ENCODE data around the gene NFATC3. TPM values are rescaled to one million over a fixed set of nuclear protein-coding genes. Genes with fewer than 3 reads are reported as not detected.

The NFATC3 gene
- total and polyA plus RNA-seq, 2 donors (not counting 1 experiment from before 2014, with no cell fraction given) = 33.4 to 115 TPM

GRCh38 chr16:68081861-68082628 lies 3.1 kb upstream of the NFATC3 start:
- no peak for TF ChIP-seq EZH2 (IDR thresholded peaks at IDR 0.05; ENCODE audit: borderline replicate concordance, insufficient read depth, low read depth, low read length, poor library complexity, severe bottlenecking)
- TF ChIP-seq CTCF (IDR thresholded peaks at IDR 0.05) = no peak

More at GRCh38 chr16:68081861-68082628, 3.1 kb upstream of the NFATC3 start:
- H3K27ac ChIP-seq (ENCODE audit: low read length in 2 of 2) = peak overlapping the region; percentile 5 to 81
- peak overlapping the region; percentile 88 for H3K4me2 ChIP-seq (replicated peaks; ENCODE audit: low read depth, low read length, poor library complexity, severe bottlenecking)
- intact Hi-C loops (cut with micrococcal nuclease) = loop anchor here (10.0 kb wide), 1 partner anchor 537 kb away; no protein-coding TSS in a partner anchor
- ChIA-PET CTCF (interaction anchor here (1.4 to 11.1 kb wide), 3 partner anchors 13 to 265 kb away, joined by 4 to 242 read pairs (median 4); no protein-coding TSS in a partner anchor), POLR2A (interaction anchor here (4.2 to 5.0 kb wide), 2 partner anchors 7 to 12 kb away, joined by 52 to 82 read pairs; no protein-coding TSS in a partner anchor)
- DNase-seq (no peak), ATAC-seq (ENCODE audit: low read depth) (no peak)
- H4K20me1 ChIP-seq (ENCODE audit: control insufficient read depth, insufficient read depth, low read length, poor library complexity, severe bottlenecking) = peaks cover 18% of the 10 kb centered on the region
- H3K9me3 ChIP-seq (ENCODE audit: control extremely low read depth in 1 of 3, control insufficient read depth in 2 of 3, insufficient read depth in 1 of 3, low read length in 2 of 3) = no peaks in the 10 kb centered on the region
- no peak overlapping the region for H3K4me3 ChIP-seq (ENCODE audit: control extremely low read depth in 1 of 5, extremely low read depth in 1 of 5, insufficient read depth in 1 of 5, low read depth in 2 of 5, low read length in 4 of 5)
- Mint-ChIP-seq H3K27ac (peak overlapping the region; percentile 96), H3K4me1 (peaks cover 75% of the 10 kb centered on the region), H3K27me3 (no peaks in the 10 kb centered on the region), H3K9me3 (ENCODE audit: insufficient read depth) (no peaks in the 10 kb centered on the region), H3K4me3 (peak overlapping the region; percentile 70)
- H3K4me1 ChIP-seq (ENCODE audit: control insufficient read depth in 2 of 2, insufficient read depth in 2 of 2, low read length in 2 of 2) = peaks cover 74% of the 10 kb centered on the region in 2 donors
- no peak overlapping the region for H2AFZ ChIP-seq (ENCODE audit: insufficient read depth, low read depth, low read length, poor library complexity, severe bottlenecking)
- H3K79me2 ChIP-seq (ENCODE audit: control insufficient read depth, insufficient read depth, low read length) = peaks cover 34% of the 10 kb centered on the region
- H3K27me3 ChIP-seq (replicated peaks in 1 of 4; ENCODE audit: control extremely low read depth in 1 of 4, control insufficient read depth in 3 of 4, insufficient read depth in 4 of 4, low read length in 3 of 4) = no peaks in the 10 kb centered on the region
- H3K36me3 ChIP-seq (replicated peaks in 1 of 2; ENCODE audit: control extremely low read depth in 1 of 2, control insufficient read depth in 1 of 2, extremely low read depth in 1 of 2, insufficient read depth in 2 of 2, low read length in 1 of 2) = peaks cover 0 to 31% of the 10 kb centered on the region in 2 experiments
- H3K9ac ChIP-seq (ENCODE audit: low read length) = no peak overlapping the region

Data from B cell (primary cell).